GOT3 (cell line): ENCODE measurements around the gene LRIG2.
"Not testable (repeated sequence)": the region's sequence is repeated elsewhere in the genome, so short reads cannot be mapped to it uniquely, and the experiment has no call there.

ENCODE experiments used
- DNase-seq: peaks from one replicate; lab custom pipeline; 2025; ENCODE audit warnings: mixed read lengths; lab: John Stamatoyannopoulos, UW

Gene LRIG2

GRCh38 chr1:113063456-113063855, 9.5 kb upstream of the LRIG2 start:
- not testable (repeated sequence) for DNase-seq

GRCh38 chr1:113072141-113072756, 749 bp upstream of the LRIG2 start:
- no peak for DNase-seq

- DNase-seq: no peak
Observed at GRCh38 chr1:113073479-113073950, 517 bp downstream of the LRIG2 start.

GRCh38 chr1:113074237-113074636, 1.2 kb downstream of the LRIG2 start:
- DNase-seq: no peak

GRCh38 chr1:113077978-113078377, 5.0 kb downstream of the LRIG2 start:
- DNase-seq: not testable (repeated sequence)

DNA sequence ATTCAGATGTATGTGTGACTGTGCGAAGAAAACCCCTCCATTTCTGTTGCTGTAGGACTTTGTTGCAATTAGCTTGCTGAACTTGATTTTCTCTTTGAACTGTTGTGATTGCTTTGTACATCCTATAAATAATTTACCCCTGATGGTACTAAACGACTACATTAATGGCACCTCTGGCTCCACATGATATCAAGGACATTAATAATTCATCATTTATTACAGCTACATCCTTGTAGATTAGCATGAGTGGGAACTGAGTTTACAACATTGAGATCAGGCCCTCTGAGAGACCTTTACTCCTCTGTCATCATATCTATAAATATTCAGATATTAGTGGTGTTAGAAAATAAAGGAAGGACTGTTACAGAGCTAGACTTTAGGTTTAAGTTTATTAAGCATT, 13.5 kb downstream of the LRIG2 start:
- no peak for DNase-seq

GRCh38 chr1:113088972-113089371, 16.0 kb downstream of the LRIG2 start:
- no peak for DNase-seq

DNA sequence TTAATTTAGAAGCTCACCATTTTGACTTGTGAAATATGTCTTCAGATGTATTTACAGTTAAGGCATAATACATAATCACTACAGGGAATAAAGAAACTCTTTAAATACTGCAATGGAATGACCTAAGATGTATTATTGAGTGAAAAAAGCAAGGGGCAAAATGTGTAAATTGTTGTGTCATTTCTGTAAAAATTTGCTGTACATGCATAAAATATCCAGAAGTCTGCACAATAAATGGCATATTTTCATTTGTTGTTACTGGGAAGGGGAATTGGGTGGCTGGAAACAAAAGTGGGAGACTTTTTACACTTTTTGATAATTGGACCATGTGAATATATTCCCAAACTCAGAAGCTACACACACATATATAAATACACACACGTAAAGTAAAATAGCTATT, 17.1 kb downstream of the LRIG2 start:
- DNase-seq: no peak

DNA sequence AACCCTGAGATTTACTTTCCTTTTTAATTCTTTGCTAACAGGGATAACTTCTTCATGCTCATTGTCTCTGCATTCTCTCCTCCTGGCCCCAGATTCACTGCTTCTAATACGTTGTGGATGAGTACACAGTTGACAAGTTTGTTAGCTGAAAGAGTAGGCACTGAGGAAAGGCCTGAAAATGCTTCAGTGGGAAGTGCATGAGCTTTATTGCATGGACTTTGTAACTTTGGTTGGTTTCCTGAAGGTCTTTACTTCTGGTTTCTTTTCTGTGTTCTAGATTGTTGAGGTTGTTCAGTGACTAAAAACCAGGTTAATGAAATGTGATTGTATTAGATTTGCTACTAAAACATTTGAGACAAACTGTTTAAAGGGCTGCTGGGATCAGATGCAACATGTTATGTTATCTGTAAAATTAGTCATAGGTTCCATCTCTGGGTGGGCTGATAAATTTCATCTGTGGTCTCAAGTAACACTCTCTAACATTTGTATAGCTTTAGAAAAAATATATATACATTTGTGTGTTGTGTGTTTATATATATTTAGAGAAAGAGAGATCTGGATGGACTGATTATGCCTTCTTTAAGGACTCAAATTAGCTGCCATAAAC, 19.1 kb downstream of the LRIG2 start:
- no peak for DNase-seq

GRCh38 chr1:113094506-113094905, 21.5 kb downstream of the LRIG2 start:
- no peak for DNase-seq

DNA sequence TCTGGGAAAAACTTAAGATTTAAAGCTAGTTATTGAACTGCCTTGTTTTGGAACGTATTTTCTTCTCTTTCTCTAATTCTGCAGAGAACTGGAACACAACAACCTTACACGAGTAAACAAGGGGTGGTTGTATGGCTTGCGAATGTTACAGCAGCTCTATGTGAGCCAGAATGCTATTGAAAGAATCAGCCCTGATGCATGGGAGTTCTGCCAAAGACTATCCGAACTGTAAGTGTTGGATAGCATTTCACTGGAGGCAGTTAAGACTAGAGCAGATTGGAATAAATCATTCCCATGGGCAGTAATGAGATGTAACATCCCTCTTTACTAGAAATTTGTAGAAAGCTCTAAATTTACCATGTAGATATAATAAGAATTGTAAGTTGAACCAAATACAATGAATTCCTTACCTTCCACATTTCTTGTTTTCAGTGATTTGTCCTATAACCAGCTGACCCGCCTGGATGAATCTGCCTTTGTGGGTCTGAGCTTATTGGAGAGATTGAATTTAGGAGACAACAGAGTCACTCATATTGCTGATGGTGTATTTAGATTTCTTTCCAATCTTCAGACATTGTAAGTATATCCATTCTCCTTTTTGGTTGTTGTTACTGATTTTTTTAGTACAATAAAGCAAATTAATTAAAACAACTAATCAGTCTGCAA, 22.9 kb downstream of the LRIG2 start:
- no peak for DNase-seq

- no peak for DNase-seq
Observed at GRCh38 chr1:113096493-113096892, 23.5 kb downstream of the LRIG2 start.

DNA sequence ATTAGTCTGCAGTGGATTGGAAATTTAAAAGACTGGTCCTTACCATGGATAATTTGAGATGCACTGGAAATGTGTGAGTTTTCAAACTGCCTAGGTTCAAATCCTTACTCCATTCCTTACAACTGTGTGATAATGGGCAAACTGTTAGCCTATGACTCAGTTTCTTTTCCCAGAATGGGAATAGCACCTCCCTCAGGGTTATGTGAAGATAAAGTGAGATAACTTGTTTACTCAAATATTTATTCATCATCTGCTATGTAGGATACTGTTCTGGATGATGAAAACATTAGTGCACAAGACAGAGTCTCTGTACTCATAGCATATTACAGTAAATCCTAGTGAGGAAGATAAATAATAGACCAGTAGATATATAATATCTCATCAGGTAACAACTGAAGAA, 28.6 kb downstream of the LRIG2 start:
- DNase-seq: no peak

GRCh38 chr1:113103048-113103447, 30.1 kb downstream of the LRIG2 start:
- no peak for DNase-seq

DNA sequence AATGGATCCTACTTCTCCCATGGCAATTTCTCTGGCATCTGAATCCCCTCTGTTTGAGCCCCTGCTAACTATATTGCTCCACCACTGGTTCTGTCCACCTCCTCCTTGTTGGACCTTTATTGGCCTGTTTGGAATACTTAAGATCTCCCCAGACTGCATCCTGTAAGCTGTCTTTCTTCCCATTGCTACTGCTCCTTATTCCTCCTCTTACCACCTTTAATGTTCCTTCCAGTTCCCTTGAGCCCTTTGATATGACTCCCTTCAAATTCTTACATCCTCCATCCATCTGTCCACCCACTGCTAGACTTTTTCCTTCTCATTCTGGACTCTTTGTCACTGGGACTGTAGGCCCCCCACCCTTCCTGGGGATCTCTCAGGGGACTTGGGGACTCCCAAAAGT, 31.0 kb downstream of the LRIG2 start:
- DNase-seq: no peak

- no peak for DNase-seq
Observed at GRCh38 chr1:113106910-113107309, 33.9 kb downstream of the LRIG2 start.

- DNase-seq: peak; percentile 1
Observed at GRCh38 chr1:113109908-113110554, 37.0 kb downstream of the LRIG2 start.

DNA sequence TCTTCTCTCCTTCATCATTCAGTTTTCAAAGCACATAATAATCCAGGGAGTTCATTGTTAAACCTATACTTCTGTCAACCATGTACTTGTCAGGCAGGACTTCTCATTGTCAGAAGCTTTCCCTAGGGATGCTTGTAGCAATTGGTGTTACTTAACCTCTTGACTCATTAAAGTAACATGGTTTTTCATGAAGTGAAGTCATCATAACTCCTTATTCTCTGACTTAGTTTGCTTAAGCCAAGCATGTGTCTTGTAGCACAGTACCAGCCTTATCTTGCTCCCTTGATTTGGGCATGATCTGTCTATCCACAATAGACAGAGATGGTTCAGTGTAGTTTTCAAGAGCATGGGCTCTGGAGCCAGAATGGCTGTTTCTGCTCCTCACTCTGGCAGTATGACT, 45.3 kb downstream of the LRIG2 start:
- DNase-seq: no peak

DNA sequence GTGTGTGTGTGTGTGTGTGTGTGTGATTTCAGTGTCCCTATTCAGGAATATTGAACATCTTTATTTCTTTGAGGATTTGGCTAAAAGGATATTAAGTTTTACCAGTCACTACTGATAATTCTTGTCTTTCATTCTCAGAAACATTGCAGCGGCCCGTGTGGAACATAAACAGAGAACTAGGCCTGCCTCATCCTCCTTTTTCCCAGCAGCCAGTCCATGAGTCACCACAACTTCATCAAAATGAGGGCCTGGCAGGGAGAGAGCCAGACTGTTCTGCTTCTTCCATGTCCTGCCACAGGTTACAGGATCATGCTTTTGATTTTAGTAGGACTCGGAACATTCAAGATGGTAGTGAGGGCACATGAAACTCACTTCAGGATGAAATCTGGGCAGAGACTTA, 50.7 kb downstream of the LRIG2 start:
- no peak for DNase-seq

GRCh38 chr1:113124366-113124765, 51.4 kb downstream of the LRIG2 start:
- DNase-seq: no peak

DNA sequence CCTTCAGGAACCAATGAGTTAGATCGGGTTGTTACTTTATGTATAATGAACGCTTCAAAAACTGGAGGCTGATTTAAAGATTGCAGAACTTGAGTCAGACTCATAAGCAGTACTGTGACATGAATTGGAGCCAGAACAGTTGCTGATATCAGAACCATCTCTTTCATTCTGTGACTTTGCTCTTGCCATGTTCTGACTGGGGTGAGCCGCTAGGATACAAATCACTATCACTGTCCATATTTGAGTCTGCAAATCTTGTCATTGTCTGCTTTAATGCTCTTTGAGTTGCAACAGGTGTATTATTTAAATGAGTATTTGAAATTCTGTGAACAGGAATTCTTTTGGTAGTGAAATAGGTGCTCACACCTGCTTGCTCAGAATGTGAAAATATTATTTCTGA, 52.5 kb downstream of the LRIG2 start:
- DNase-seq: no peak

DNA sequence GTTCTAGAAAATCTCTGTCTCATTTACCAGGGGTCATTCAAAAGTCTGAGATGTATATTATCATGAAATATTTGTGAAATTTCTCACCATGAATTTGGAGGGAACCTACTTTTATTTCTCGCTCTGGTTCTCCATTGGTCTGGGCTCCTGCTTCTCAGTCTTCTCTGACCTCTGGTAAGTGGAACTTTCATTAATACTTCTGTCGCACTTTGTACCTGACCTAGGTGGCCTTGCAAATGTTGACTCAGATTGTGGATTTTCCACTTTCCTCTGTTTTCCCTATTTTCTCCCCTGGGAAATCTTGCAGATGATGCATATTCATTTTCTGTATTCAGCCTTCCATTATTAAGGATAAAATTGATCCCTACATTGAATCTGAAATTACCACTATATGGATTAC, 53.2 kb downstream of the LRIG2 start:
- no peak for DNase-seq

GRCh38 chr1:113128116-113128515, 55.1 kb downstream of the LRIG2 start:
- DNase-seq: no peak
